SK-N-SH (cell line): ENCODE data around the gene PARVA. TPM values are rescaled to one million over a fixed set of nuclear protein-coding genes. Genes with fewer than 3 reads are reported as not detected.

Experiments used
- CTCF ChIA-PET: fragments of 300-600, 350-600 bp; formaldehyde crosslinking; extraction: SDS; loops from one replicate; lab custom pipeline; 2021; lab: Yijun Ruan, JAX
- POLR2A ChIA-PET: fragments of 350-600 bp; sonication (Branson Sonifier 250); formaldehyde crosslinking; extraction: SDS; loops from one replicate; lab custom pipeline; 2020; ENCODE audit warnings: antibody characterized with exemption, inconsistent platforms; lab: Yijun Ruan, JAX
- DNase-seq: peaks from one replicate; pipeline ENCODE4 v3.0.0; 2012
- H2AFZ ChIP-seq: fragments of 200-600 bp; sonication (generic); 2 replicates; pipeline ENCODE4 v1.8.1; 2016; ENCODE audit warnings: antibody characterized with exemption, mild to moderate bottlenecking, low read depth
- H3F3A ChIP-seq: fragments of 200-600 bp; sonication (generic); replicated peaks from 2 replicates; pipeline ENCODE3; 2016; ENCODE audit warnings: antibody characterized with exemption, mild to moderate bottlenecking; ENCODE audit not compliant: insufficient read depth
- H3K27ac ChIP-seq, 2 experiments: fragments of 200-500 bp in 1 of 2; fragments of 200-600 bp in 1 of 2; sonication (Bioruptor generic) in 1 of 2; sonication (generic), shearing (Covaris generic) in 1 of 2; 2 replicates each; pipeline versions ENCODE4 v1.5.1 to v1.6.1; 2014 to 2016; ENCODE audit warnings: low read depth in 2 of 2, inconsistent platforms in 1 of 2, low read length in 1 of 2, mild to moderate bottlenecking in 1 of 2, mixed read lengths in 1 of 2
- H3K27me3 ChIP-seq: fragments of 200-600 bp; sonication (generic), shearing (Covaris generic); 2 replicates; pipeline ENCODE4 v1.6.1; 2016; ENCODE audit warnings: mixed run types; ENCODE audit not compliant: insufficient read depth
- H3K36me3 ChIP-seq, 2 experiments: fragments of 200-500 bp in 1 of 2; fragments of 200-600 bp in 1 of 2; sonication (Bioruptor generic) in 1 of 2; sonication (generic) in 1 of 2; replicated peaks in 1 of 2; 2 replicates each; pipeline versions ENCODE3 to v1.5.1; 2014 to 2016; ENCODE audit warnings: low read length in 1 of 2, mild to moderate bottlenecking in 1 of 2; ENCODE audit not compliant: insufficient read depth in 2 of 2, control insufficient read depth in 1 of 2
- H3K4me1 ChIP-seq, 2 experiments: fragments of 200-500 bp in 1 of 2; fragments of 200-600 bp in 1 of 2; sonication (Bioruptor generic) in 1 of 2; sonication (generic), shearing (Covaris generic) in 1 of 2; 2 replicates each; pipeline versions ENCODE4 v1.5.1 to v1.6.1; 2014 to 2016; ENCODE audit warnings: low read depth in 1 of 2, low read length in 1 of 2, mixed run types in 1 of 2; ENCODE audit not compliant: insufficient read depth in 2 of 2, control insufficient read depth in 1 of 2
- H3K4me2 ChIP-seq: fragments of 200-600 bp; sonication (generic), shearing (Covaris generic); 2 replicates; pipeline ENCODE4 v1.6.1; 2017; ENCODE audit warnings: mixed run types
- H3K4me3 ChIP-seq, 2 experiments: fragments of 200-500 bp in 1 of 2; fragments of 200-600 bp in 1 of 2; sonication (Bioruptor generic) in 1 of 2; sonication (generic), shearing (Covaris generic) in 1 of 2; 2 replicates each; pipeline versions ENCODE4 v1.5.1 to v1.8.1; 2014 to 2016; ENCODE audit warnings: low read depth in 2 of 2, inconsistent platforms in 1 of 2, low read length in 1 of 2, mild to moderate bottlenecking in 1 of 2, mixed read lengths in 1 of 2, moderate library complexity in 1 of 2
- H3K79me2 ChIP-seq: fragments of 200-600 bp; sonication (generic); 2 replicates; pipeline ENCODE4 v1.8.1; 2017; ENCODE audit warnings: mild to moderate bottlenecking; ENCODE audit not compliant: insufficient read depth
- H3K9ac ChIP-seq: fragments of 200-600 bp; sonication (generic); 2 replicates; pipeline ENCODE4 v1.6.1; 2017; ENCODE audit warnings: mixed run types
- H3K9me2 ChIP-seq: fragments of 200-600 bp; sonication (generic); 2 replicates; pipeline ENCODE4 v1.6.1; 2017; ENCODE audit warnings: mixed run types
- H3K9me3 ChIP-seq: fragments of 200-600 bp; sonication (generic); 2 replicates; pipeline ENCODE4 v1.6.1; 2017; ENCODE audit warnings: mixed run types, mild to moderate bottlenecking, moderate library complexity
- H4K20me1 ChIP-seq: fragments of 200-600 bp; sonication (generic); 2 replicates; pipeline ENCODE4 v1.6.1; 2017; ENCODE audit warnings: mild to moderate bottlenecking, mixed run types; ENCODE audit not compliant: insufficient read depth
- CTCF ChIP-seq: fragments of 200-600 bp; sonication (generic); IDR thresholded peaks from 2 replicates; pipeline ENCODE4 v1.6.1; 2017; ENCODE audit warnings: antibody characterized with exemption, mild to moderate bottlenecking, moderate library complexity
- FOSL2 ChIP-seq: IDR thresholded peaks from 2 replicates; pipeline ENCODE4 v1.4.0; 2012; ENCODE audit warnings: low read depth, mild to moderate bottlenecking, moderate library complexity, borderline replicate concordance
- FOXJ3 ChIP-seq: sonication (generic); formaldehyde crosslinking; IDR thresholded peaks from 2 replicates; pipeline ENCODE4 v1.5.1; 2020; ENCODE audit warnings: mild to moderate bottlenecking, missing genetic modification reagents
- MAX ChIP-seq: IDR thresholded peaks from 2 replicates; pipeline ENCODE4 v1.4.0; 2012; ENCODE audit warnings: low read depth
- MEF2A ChIP-seq: IDR thresholded peaks from 2 replicates; pipeline ENCODE4 v1.4.0; 2012; ENCODE audit warnings: low read depth, borderline replicate concordance
- MXI1 ChIP-seq: IDR thresholded peaks from 2 replicates; pipeline ENCODE4 v1.6.1; 2012; ENCODE audit warnings: mild to moderate bottlenecking, low read depth, low read length, improper control_type of control experiment
- PBX3 ChIP-seq: IDR thresholded peaks from 2 replicates; pipeline ENCODE4; 2012
- POLR2AphosphoS5 ChIP-seq: IDR thresholded peaks from 2 replicates; pipeline ENCODE4 v1.6.1; 2012; ENCODE audit warnings: low read depth, low read length
- USF1 ChIP-seq: IDR thresholded peaks from 2 replicates; pipeline ENCODE4 v1.4.0; 2012; ENCODE audit warnings: low read depth, borderline replicate concordance
- USF2 ChIP-seq: fragments of 150-350 bp; IDR thresholded peaks from 2 replicates; pipeline ENCODE4 v1.6.1; 2017; ENCODE audit warnings: antibody characterized with exemption, low read length, low read depth, borderline replicate concordance
- WGBS: methylation state at CpG from one replicate; pipeline ENCODE4 v1.1.6; 2017; ENCODE audit warnings: low lambda C conversion rate; 5-methylcytosine and 5-hydroxymethylcytosine counted together
- polyA plus RNA-seq, 3 experiments: library from polyadenylated mRNA; depleted of rRNA; stranded (reverse); fragments of >200 nt; gene quantifications; 2 replicates each; pipeline ENCODE4 v1.2.3, GENCODE V29; 2012

The PARVA gene
- polyA plus RNA-seq, 1 of the 3 experiments (the other 2 are of a cell fraction): 27.6 TPM

GRCh38 chr11:12434325-12434654 is 56.9 kb downstream of the PARVA start:
- no peak for DNase-seq
- peaks cover 24 to 35% of the 10 kb centered on the region in 2 experiments for H3K4me1 ChIP-seq
- no peak overlapping the region for H3K4me3 ChIP-seq
- H2AFZ ChIP-seq: no peak overlapping the region
- POLR2A ChIA-PET: no interaction called here
- no peaks in the 10 kb centered on the region for H3K9me2 ChIP-seq
- peaks cover 0 to 2% of the 10 kb centered on the region in 2 experiments for H3K36me3 ChIP-seq
- WGBS: 100% methylated on average over 4 of the region's 4 CpGs
- TF ChIP-seq FOSL2 (no peak), USF2 (no peak), FOXJ3 (CRISPR knock-in tag) (no peak), CTCF (no peak)
- H3K9me3 ChIP-seq: no peaks in the 10 kb centered on the region
- no peak overlapping the region for H3K9ac ChIP-seq
- H3K4me2 ChIP-seq: peak overlapping the region; percentile 42; the same call in 1 of the 2 replicates
- H3K27ac ChIP-seq: peak overlapping the region; percentile 54 to 91; a peak in 3 of 4 replicates
- peaks cover 84% of the 10 kb centered on the region for H3K79me2 ChIP-seq
- peaks cover 6% of the 10 kb centered on the region for H3F3A ChIP-seq
- H4K20me1 ChIP-seq: no peaks in the 10 kb centered on the region
- CTCF ChIA-PET: interaction anchor here (0.7 to 1.4 kb wide), 8 partner anchors 23 to 750 kb away, joined by 3 read pairs; no protein-coding TSS in a partner anchor
- no peaks in the 10 kb centered on the region for H3K27me3 ChIP-seq

GRCh38 chr11:12435264-12435663 is 57.9 kb downstream of the PARVA start:
- H3K4me2 ChIP-seq: no peak overlapping the region
- H3K4me1 ChIP-seq: peaks cover 23 to 35% of the 10 kb centered on the region in 2 experiments
- WGBS: 90% methylated on average over 3 of the region's 3 CpGs
- no peak overlapping the region for H3K9ac ChIP-seq
- no peak for TF ChIP-seq USF1
- TF ChIP-seq MEF2A: no peak
- no peak for TF ChIP-seq MXI1
- no peak for TF ChIP-seq MAX
- TF ChIP-seq PBX3: no peak
- TF ChIP-seq POLR2AphosphoS5: no peak
- H3K27ac ChIP-seq: peak overlapping the region in 1 of 2 experiments; percentile 91; a peak in 1 of 4 replicates
- no peaks in the 10 kb centered on the region for H3K9me3 ChIP-seq
- CTCF ChIA-PET: interaction anchor here (1.2 kb wide), 1 partner anchor 25 kb away, joined by 3 read pairs; no protein-coding TSS in a partner anchor
- no peak overlapping the region for H2AFZ ChIP-seq
- peaks cover 88% of the 10 kb centered on the region for H3K79me2 ChIP-seq
- peaks cover 6% of the 10 kb centered on the region for H3F3A ChIP-seq
- H3K27me3 ChIP-seq: no peaks in the 10 kb centered on the region
- peaks cover 0 to 2% of the 10 kb centered on the region in 2 experiments for H3K36me3 ChIP-seq
- no peaks in the 10 kb centered on the region for H4K20me1 ChIP-seq
- no peak overlapping the region for H3K4me3 ChIP-seq
- POLR2A ChIA-PET: interaction anchor here (0.6 kb wide), 1 partner anchor 463 kb away, joined by 3 read pairs; no protein-coding TSS in a partner anchor
- no peak for DNase-seq
- no peaks in the 10 kb centered on the region for H3K9me2 ChIP-seq
